DMS114 treated with DMSO at 0.1 percent for 48 hours (cell line): ENCODE measurements around the gene GRIN1.
"Not testable (repeated sequence)": the region's sequence is repeated elsewhere in the genome, so short reads cannot be mapped to it uniquely, and the experiment has no call there.

Experiments used
- DNase-seq: peaks from one replicate; lab custom pipeline; 2025; ENCODE audit not compliant: unreplicated experiment; lab: John Stamatoyannopoulos, UW

GRIN1 gene

GRCh38 chr9:137128158-137128861, 10.6 kb upstream of the GRIN1 start:
- DNase-seq, result no peak

- no peak for DNase-seq
Measured at GRCh38 chr9:137128862-137129455, 10.0 kb upstream of the GRIN1 start.

- DNase-seq, result peak; percentile 78
Measured at GRCh38 chr9:137129456-137130175, 9.3 kb upstream of the GRIN1 start.

- DNase-seq, result no peak
Measured at GRCh38 chr9:137130176-137130755, 8.7 kb upstream of the GRIN1 start.

GRCh38 chr9:137134191-137134590, 4.8 kb upstream of the GRIN1 start:
- DNase-seq, result no peak

GRCh38 chr9:137135154-137135553, 3.8 kb upstream of the GRIN1 start:
- DNase-seq, result not testable (repeated sequence)

- no peak for DNase-seq
Measured at GRCh38 chr9:137136261-137136880, 2.6 kb upstream of the GRIN1 start.

- DNase-seq, result no peak
Measured at GRCh38 chr9:137136881-137137607, 1.9 kb upstream of the GRIN1 start.

GRCh38 chr9:137138058-137138721, 764 bp upstream of the GRIN1 start:
- no peak for DNase-seq

GRCh38 chr9:137139468-137140150, 655 bp downstream of the GRIN1 start:
- DNase-seq, result no peak

GRCh38 chr9:137140151-137141012, 1.4 kb downstream of the GRIN1 start:
- no peak for DNase-seq

GRCh38 chr9:137141050-137141810, 2.3 kb downstream of the GRIN1 start:
- no peak for DNase-seq

- DNase-seq, result no peak
Measured at GRCh38 chr9:137141976-137142936, 3.3 kb downstream of the GRIN1 start.

- DNase-seq, result no peak
Measured at GRCh38 chr9:137143459-137143858, 4.5 kb downstream of the GRIN1 start.

GRCh38 chr9:137145731-137146526, 7.0 kb downstream of the GRIN1 start:
- no peak for DNase-seq

- no peak for DNase-seq
Measured at GRCh38 chr9:137146527-137146918, 7.6 kb downstream of the GRIN1 start.
